IMR-90 (cell line): Measurements from ENCODE around the gene GIT2. TPM values are rescaled to one million over a fixed set of nuclear protein-coding genes. Genes with fewer than 3 reads are reported as not detected.

ENCODE experiments used
- ATAC-seq: fragments of 200-7000 bp; cut with Tn5 transposase; 2 replicates; pipeline ENCODE4 v1.9.1; 2020; ENCODE audit warnings: low read depth, mild to moderate bottlenecking, moderate library complexity
- BruUV-seq: library from RNA; stranded (reverse); fragments of 400-500 nt; replicated peaks from 2 replicates; lab custom pipeline; 2021; lab: Mats Ljungman, UMichigan
- CTCF ChIA-PET: fragments of 300-600 bp; formaldehyde crosslinking; extraction: SDS; loops from one replicate; lab custom pipeline; 2021; ENCODE audit warnings: antibody characterized with exemption; lab: Yijun Ruan, JAX
- POLR2A ChIA-PET: fragments of 300-600 bp; sonication (Branson Sonifier 250); formaldehyde crosslinking; loops from one replicate; lab custom pipeline; 2022; ENCODE audit warnings: antibody characterized with exemption; ENCODE audit not compliant: unreplicated experiment; lab: Charles Lee
- DNase-seq: peaks from one replicate; pipeline ENCODE4 v3.0.0; 2013
- H2AFZ ChIP-seq: replicated peaks from 2 replicates; pipeline ENCODE3; 2013; ENCODE audit warnings: low read length, mild to moderate bottlenecking; ENCODE audit not compliant: poor library complexity
- H2AK5ac ChIP-seq: 2 replicates; pipeline ENCODE4 v1.6.1; 2013; ENCODE audit warnings: low read depth, low read length, inconsistent platforms
- H2AK9ac ChIP-seq: replicated peaks from 2 replicates; pipeline ENCODE3; 2013; ENCODE audit warnings: mild to moderate bottlenecking, low read depth, low read length, moderate library complexity; ENCODE audit not compliant: poor library complexity
- H2BK120ac ChIP-seq: 2 replicates; pipeline ENCODE4 v1.6.1; 2013; ENCODE audit warnings: low read depth, low read length, inconsistent platforms
- H2BK15ac ChIP-seq: 3 replicates; pipeline ENCODE4 v1.6.1; 2013; ENCODE audit warnings: low read depth, low read length, inconsistent platforms
- H2BK20ac ChIP-seq: 2 replicates; pipeline ENCODE4 v1.6.1; 2013; ENCODE audit warnings: low read depth, mild to moderate bottlenecking, inconsistent platforms, low read length, moderate library complexity
- H2BK5ac ChIP-seq: 2 replicates; pipeline ENCODE4 v1.6.1; 2013; ENCODE audit warnings: mild to moderate bottlenecking, low read depth, low read length, inconsistent platforms; ENCODE audit not compliant: poor library complexity, severe bottlenecking
- H3K14ac ChIP-seq: replicated peaks from 2 replicates; pipeline ENCODE4 v1.6.1; 2013; ENCODE audit warnings: low read depth, low read length, inconsistent platforms
- H3K18ac ChIP-seq: 2 replicates; pipeline ENCODE4 v1.6.1; 2013; ENCODE audit warnings: low read depth, low read length, control low read depth
- H3K23ac ChIP-seq: 2 replicates; pipeline ENCODE4 v1.6.1; 2013; ENCODE audit warnings: low read depth, low read length, inconsistent platforms
- H3K27ac ChIP-seq: 2 replicates; pipeline ENCODE4 v1.5.1; 2013; ENCODE audit warnings: mild to moderate bottlenecking, control low read depth, low read length; ENCODE audit not compliant: insufficient read depth
- H3K27me3 ChIP-seq: 2 replicates; pipeline ENCODE4 v1.6.1; 2013; ENCODE audit warnings: low read length; ENCODE audit not compliant: control insufficient read depth, insufficient read depth
- H3K36me3 ChIP-seq: 2 replicates; pipeline ENCODE4 v1.6.1; 2013; ENCODE audit warnings: low read length, mixed read lengths; ENCODE audit not compliant: control insufficient read depth, insufficient read depth
- H3K4ac ChIP-seq: 2 replicates; pipeline ENCODE4 v1.6.1; 2013; ENCODE audit warnings: low read depth, low read length, inconsistent platforms
- H3K4me1 ChIP-seq: 2 replicates; pipeline ENCODE4 v1.6.1; 2013; ENCODE audit warnings: low read length, mixed read lengths; ENCODE audit not compliant: control insufficient read depth, insufficient read depth
- H3K4me2 ChIP-seq: 2 replicates; pipeline ENCODE4 v1.6.1; 2013; ENCODE audit warnings: low read depth, mild to moderate bottlenecking, control low read depth, low read length, moderate library complexity
- H3K4me3 ChIP-seq: 2 replicates; pipeline ENCODE4 v1.5.1; 2013; ENCODE audit warnings: low read depth, mild to moderate bottlenecking, control low read depth, low read length, moderate library complexity; ENCODE audit not compliant: insufficient read depth
- H3K56ac ChIP-seq: 2 replicates; pipeline ENCODE4 v1.6.1; 2013; ENCODE audit warnings: low read length, inconsistent platforms; ENCODE audit not compliant: insufficient read depth; ENCODE audit errors: extremely low read depth
- H3K79me1 ChIP-seq, 2 experiments: 2 replicates each; pipeline ENCODE4 v1.6.1; 2013; ENCODE audit warnings: low read length in 2 of 2, inconsistent platforms in 1 of 2, low read depth in 1 of 2
- H3K9ac ChIP-seq: 2 replicates; pipeline ENCODE4 v1.6.1; 2013; ENCODE audit warnings: low read depth, low read length, control low read depth
- H3K9me1 ChIP-seq: 2 replicates; pipeline ENCODE4 v1.6.1; 2013; ENCODE audit warnings: low read length, inconsistent platforms; ENCODE audit not compliant: insufficient read depth
- H3K9me3 ChIP-seq: 2 replicates; pipeline ENCODE4 v1.6.1; 2013; ENCODE audit warnings: low read length; ENCODE audit not compliant: control insufficient read depth, insufficient read depth
- H4K20me1 ChIP-seq: 2 replicates; pipeline ENCODE4 v1.6.1; 2013; ENCODE audit warnings: low read length, inconsistent platforms; ENCODE audit not compliant: insufficient read depth
- H4K5ac ChIP-seq: 2 replicates; pipeline ENCODE4 v1.6.1; 2013; ENCODE audit warnings: mild to moderate bottlenecking, low read depth, low read length, control low read depth
- H4K8ac ChIP-seq, 2 experiments: 2 replicates each; pipeline ENCODE4 v1.6.1; 2013; ENCODE audit warnings: low read depth in 2 of 2, low read length in 2 of 2, control low read depth in 1 of 2, inconsistent platforms in 1 of 2
- H4K91ac ChIP-seq: 2 replicates; pipeline ENCODE4 v1.6.1; 2013; ENCODE audit warnings: low read depth, low read length, inconsistent platforms; ENCODE audit not compliant: insufficient read depth
- CEBPB ChIP-seq: IDR thresholded peaks from 2 replicates; pipeline ENCODE4 v1.6.1; 2012; ENCODE audit warnings: low read depth, low read length, improper control_type of control experiment
- CHD1 ChIP-seq: IDR thresholded peaks from 2 replicates; pipeline ENCODE4 v1.6.1; 2012; ENCODE audit warnings: low read depth, low read length, improper control_type of control experiment
- MAFK ChIP-seq: IDR thresholded peaks from 2 replicates; pipeline ENCODE4 v1.6.1; 2012; ENCODE audit warnings: low read depth, low read length, improper control_type of control experiment
- MAZ ChIP-seq: IDR thresholded peaks from 2 replicates; pipeline ENCODE4 v1.6.1; 2012; ENCODE audit warnings: low read depth, mild to moderate bottlenecking, low read length, improper control_type of control experiment, moderate library complexity, borderline replicate concordance
- RAD21 ChIP-seq: IDR thresholded peaks from 2 replicates; pipeline ENCODE4 v1.6.1; 2012; ENCODE audit warnings: low read length, improper control_type of control experiment
- RCOR1 ChIP-seq: IDR thresholded peaks from 2 replicates; pipeline ENCODE4 v1.6.1; 2012; ENCODE audit warnings: mild to moderate bottlenecking, low read length, improper control_type of control experiment; ENCODE audit not compliant: insufficient replicate concordance
- RFX5 ChIP-seq: IDR thresholded peaks from 2 replicates; pipeline ENCODE4 v1.8.0; 2012; ENCODE audit warnings: low read depth, mild to moderate bottlenecking, low read length, moderate library complexity
- WGBS, 2 experiments: methylation state at CpG; one replicate each; pipeline versions ENCODE4 v1.1.5 to v1.1.7; 2013; ENCODE audit warnings: missing lambda C conversion rate in 2 of 2; ENCODE audit not compliant: insufficient read length in 1 of 2; ENCODE audit errors: extremely low coverage in 2 of 2; 5-methylcytosine and 5-hydroxymethylcytosine counted together
- dilution Hi-C: fragments of 300-500 bp; cut with HindIII; formaldehyde crosslinking; loops from one replicate; pipeline ENCODE4 v1.14.3; 2018; ENCODE audit warnings: low sequenced_read_pairs; ENCODE audit not compliant: unreplicated experiment
- in situ Hi-C: fragments of 300-500 bp; cut with MboI; formaldehyde crosslinking; loops from 3 replicates; pipeline ENCODE4 v1.14.3; 2019; ENCODE audit warnings: low sequenced_read_pairs, inconsistent platforms, mixed read lengths
- intact Hi-C: fragments of 100-400 bp; cut with micrococcal nuclease; formaldehyde crosslinking; loops from 2 replicates; pipeline ENCODE4 v1.10.0; 2022
- polyA plus RNA-seq, 3 experiments: library from polyadenylated mRNA; depleted of rRNA; stranded (reverse); fragments of >200 nt; gene quantifications; 2 replicates each; pipeline ENCODE4 v1.2.3, GENCODE V29; 2012; ENCODE audit warnings: low replicate concordance in 1 of 3
- total RNA-seq: library from RNA; depleted of rRNA; stranded (reverse); fragments of >200 nt; gene quantifications from 2 replicates; pipeline ENCODE4 v1.2.3, GENCODE V29; 2012
- TF ChIP-seq, protein P1 (sequence below): conservative IDR thresholded peaks from 2 replicates; pipeline ENCODE4 v1.5.1; 2012; ENCODE audit warnings: mild to moderate bottlenecking, low read depth, low read length, improper control_type of control experiment

Gene GIT2
- total and polyA plus RNA-seq, 2 of the 4 experiments (the other 2 are of a cell fraction) = 48.0 to 71.9 TPM

DNA sequence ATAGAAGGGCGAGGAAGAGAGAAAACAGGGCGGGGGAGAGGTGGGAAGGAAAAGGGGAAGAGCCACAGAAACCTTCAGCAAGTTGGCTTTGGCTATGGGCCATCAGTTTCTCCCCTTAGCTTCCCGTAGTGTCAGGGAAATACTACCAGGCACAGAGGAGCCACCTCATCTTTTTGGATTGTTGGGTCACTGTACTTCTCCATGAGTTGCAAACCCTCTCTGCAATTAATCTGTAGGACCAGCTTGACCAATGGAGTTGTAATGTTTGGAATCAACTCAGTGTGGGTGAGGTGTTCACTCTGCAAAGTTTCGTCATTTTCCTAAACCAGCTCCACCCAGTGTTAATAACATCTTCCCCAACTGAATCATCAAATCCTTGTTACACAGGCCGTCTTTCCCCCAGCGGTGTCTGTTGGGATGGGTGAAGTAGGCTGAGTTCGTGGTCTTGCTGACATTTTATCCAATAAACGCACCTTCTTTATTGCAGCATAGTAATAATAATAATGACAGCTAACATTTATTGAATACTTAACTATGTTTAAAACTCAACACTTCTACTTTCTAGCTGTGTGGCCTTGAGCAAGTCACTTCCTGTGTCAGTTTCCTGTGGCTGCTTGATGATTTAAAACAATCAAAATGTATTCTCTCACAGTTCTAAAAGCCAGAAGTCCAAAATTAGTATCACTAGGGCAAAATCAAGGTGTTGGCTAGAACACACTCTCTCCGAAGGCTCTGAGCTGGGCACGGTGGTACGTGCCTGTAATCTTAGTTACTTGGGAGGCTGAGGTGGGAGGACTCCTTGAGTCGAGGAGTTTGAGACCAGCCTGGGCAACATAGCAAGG lies 107.8 kb downstream of the GIT2 start (continued):
- TF ChIP-seq RAD21 (no peak; the same call in 1 of the 2 replicates), MAFK (peak; percentile 24; the same call in 1 of the 2 replicates), RCOR1 (no peak)

DNA sequence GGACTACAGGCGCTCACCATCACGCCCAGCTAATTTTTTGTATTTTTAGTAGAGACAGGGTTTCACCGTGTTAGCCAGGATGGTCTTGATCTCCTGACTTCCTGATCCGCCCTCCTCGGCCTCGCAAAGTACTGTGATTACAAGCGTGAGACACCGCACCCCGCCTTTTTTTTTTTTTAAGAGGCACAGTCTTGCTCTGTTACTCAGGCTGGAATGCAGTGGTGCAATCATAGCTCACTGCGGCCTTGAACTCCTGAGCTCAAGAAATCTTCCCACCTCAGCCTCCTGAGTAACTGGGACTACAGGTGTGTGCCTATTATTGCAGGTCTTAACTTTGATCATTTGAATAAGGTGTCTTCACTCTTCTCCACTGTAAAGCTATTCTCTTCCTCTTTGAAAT lies 110.6 kb downstream of the GIT2 start:
- CTCF ChIA-PET = no interaction called here
- H4K5ac ChIP-seq = no peak overlapping the region
- intact Hi-C loops (no loop called here), dilution Hi-C loops (no loop called here), in situ Hi-C loops (no loop called here)
- H2AFZ ChIP-seq = no peak overlapping the region
- no peaks in the 10 kb centered on the region for H4K20me1 ChIP-seq
- DNase-seq (peak; percentile 28), ATAC-seq (no peak)
- no peak overlapping the region for H4K91ac ChIP-seq
- BruUV-seq = no TSS peak
- no peaks in the 10 kb centered on the region for H3K9me3 ChIP-seq
- H2BK5ac ChIP-seq = no peak overlapping the region
- no peak overlapping the region for H2BK15ac ChIP-seq
- POLR2A ChIA-PET = no interaction called here
- no peak overlapping the region for H2BK20ac ChIP-seq
- H3K27me3 ChIP-seq = no peaks in the 10 kb centered on the region
- no peak overlapping the region for H3K4me2 ChIP-seq
- TF ChIP-seq CEBPB = peak; percentile 54; the same call in 1 of the 2 replicates
- no peak for TF ChIP-seq CHD1
- no peak for TF ChIP-seq RAD21
- no peak for TF ChIP-seq MAZ
- TF ChIP-seq, protein P1, sequence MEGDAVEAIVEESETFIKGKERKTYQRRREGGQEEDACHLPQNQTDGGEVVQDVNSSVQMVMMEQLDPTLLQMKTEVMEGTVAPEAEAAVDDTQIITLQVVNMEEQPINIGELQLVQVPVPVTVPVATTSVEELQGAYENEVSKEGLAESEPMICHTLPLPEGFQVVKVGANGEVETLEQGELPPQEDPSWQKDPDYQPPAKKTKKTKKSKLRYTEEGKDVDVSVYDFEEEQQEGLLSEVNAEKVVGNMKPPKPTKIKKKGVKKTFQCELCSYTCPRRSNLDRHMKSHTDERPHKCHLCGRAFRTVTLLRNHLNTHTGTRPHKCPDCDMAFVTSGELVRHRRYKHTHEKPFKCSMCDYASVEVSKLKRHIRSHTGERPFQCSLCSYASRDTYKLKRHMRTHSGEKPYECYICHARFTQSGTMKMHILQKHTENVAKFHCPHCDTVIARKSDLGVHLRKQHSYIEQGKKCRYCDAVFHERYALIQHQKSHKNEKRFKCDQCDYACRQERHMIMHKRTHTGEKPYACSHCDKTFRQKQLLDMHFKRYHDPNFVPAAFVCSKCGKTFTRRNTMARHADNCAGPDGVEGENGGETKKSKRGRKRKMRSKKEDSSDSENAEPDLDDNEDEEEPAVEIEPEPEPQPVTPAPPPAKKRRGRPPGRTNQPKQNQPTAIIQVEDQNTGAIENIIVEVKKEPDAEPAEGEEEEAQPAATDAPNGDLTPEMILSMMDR = no peak
- no peak for TF ChIP-seq RFX5
- WGBS, 2 experiments = 93% methylated on average over 3 of the region's 10 CpGs; no CpG with 5 or more reads in 1 of the 2 experiments
- no peak overlapping the region for H3K18ac ChIP-seq
- no peak overlapping the region for H3K56ac ChIP-seq
- no peak overlapping the region for H3K14ac ChIP-seq
- no peak overlapping the region for H3K9ac ChIP-seq
- H2BK120ac ChIP-seq = no peak overlapping the region
- no peak overlapping the region for H2AK5ac ChIP-seq
- no peak overlapping the region for H3K23ac ChIP-seq
- H2AK9ac ChIP-seq = no peak overlapping the region
- H3K9me1 ChIP-seq = peaks cover 13% of the 10 kb centered on the region
- H3K4me1 ChIP-seq = peaks cover 10% of the 10 kb centered on the region
- no peak overlapping the region for H4K8ac ChIP-seq
- no peak overlapping the region for H3K27ac ChIP-seq
- H3K36me3 ChIP-seq = no peaks in the 10 kb centered on the region
- no peak overlapping the region for H3K4me3 ChIP-seq
- peak overlapping the region; percentile 17; the same call in 1 of the 2 replicates for H3K4ac ChIP-seq
- H3K79me1 ChIP-seq = peaks cover 0 to 4% of the 10 kb centered on the region in 2 experiments; a peak in 1 of 4 replicates
